HFFc6 (cell line): Measurements from ENCODE around the gene MAGEA9. TPM values are rescaled to one million over a fixed set of nuclear protein-coding genes. Genes with fewer than 3 reads are reported as not detected.
"Not testable (repeated sequence)": the region's sequence is repeated elsewhere in the genome, so short reads cannot be mapped to it uniquely, and the experiment has no call there.

Source experiments
- DNase-seq: peaks from one replicate; pipeline ENCODE4 v3.0.0-alpha.2; 2018
- H3K27ac Mint-ChIP-seq: 2 replicates; pipeline ENCODE4 v1.8.0; 2020; ENCODE audit warnings: mild to moderate bottlenecking, mixed read lengths
- H3K27me3 Mint-ChIP-seq: 2 replicates; pipeline ENCODE4 v1.8.0; 2021; ENCODE audit warnings: mild to moderate bottlenecking, moderate library complexity, mixed read lengths; ENCODE audit not compliant: insufficient read depth
- H3K36me3 Mint-ChIP-seq: 2 replicates; pipeline ENCODE4 v1.8.0; 2021; ENCODE audit warnings: low read depth, mixed read lengths
- H3K4me1 Mint-ChIP-seq: 2 replicates; pipeline ENCODE4 v1.8.0; 2020; ENCODE audit warnings: low read depth, mixed read lengths
- H3K4me3 Mint-ChIP-seq: 2 replicates; pipeline ENCODE4 v1.8.0; 2020; ENCODE audit warnings: mild to moderate bottlenecking, moderate library complexity, mixed read lengths
- H3K9me3 Mint-ChIP-seq: 2 replicates; pipeline ENCODE4 v1.8.0; 2020; ENCODE audit warnings: mild to moderate bottlenecking, mixed read lengths
- total RNA-seq, 6 experiments: library from RNA; stranded (reverse); fragmentation: NEBNext Ultra II Directional; extraction: Animal tissue kit (Norgen Biotek cat#: 25700); gene quantifications; 2 replicates in 1 of 6; 3 replicates in 5 of 6; pipeline ENCODE4 v1.2.3, GENCODE V29; 2021
- TF ChIP-seq, protein P1 (sequence below): fragments of 200-600 bp; sonication (generic); IDR thresholded peaks from 2 replicates; pipeline ENCODE4 v1.5.0; 2021; ENCODE audit warnings: antibody characterized with exemption, mild to moderate bottlenecking

MAGEA9 gene
- total RNA-seq, 6 experiments from 2014 or later, result not detected

DNA sequence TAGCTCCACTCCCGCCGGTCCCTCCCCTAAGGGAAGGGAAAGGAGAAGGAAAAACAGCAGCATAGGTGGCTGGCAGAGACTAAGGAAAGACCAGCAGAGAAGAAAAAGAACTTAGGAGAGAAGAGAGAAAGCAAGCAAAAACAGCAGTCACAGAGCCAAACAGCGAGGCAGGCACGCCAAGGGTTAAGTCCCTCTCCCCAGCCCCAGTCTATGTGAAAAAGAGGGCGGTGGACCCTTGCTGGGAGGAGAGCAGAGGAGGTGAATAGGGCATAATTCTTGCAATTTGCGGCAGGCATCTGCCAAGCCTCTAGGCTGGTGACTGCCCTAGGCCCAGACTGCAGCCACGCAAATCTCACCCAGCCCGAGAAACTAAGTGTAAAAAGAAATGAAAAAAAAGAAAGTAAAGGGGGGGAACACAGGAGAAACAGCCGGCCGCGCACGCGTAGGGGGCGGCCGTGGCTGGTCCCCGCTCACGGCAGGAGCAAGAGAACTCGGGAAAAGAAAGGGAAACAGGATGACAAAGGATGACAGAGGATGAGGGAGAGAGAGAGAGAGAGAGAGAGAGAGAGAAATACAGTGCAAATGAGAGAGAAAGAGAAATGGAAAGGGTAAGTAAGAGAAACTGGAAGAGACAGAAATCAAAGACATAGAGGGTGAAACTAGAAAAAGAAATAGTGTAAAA is 48.6 kb downstream of the MAGEA9 start:
- H3K4me3 Mint-ChIP-seq, result peak overlapping the region; percentile 91
- TF ChIP-seq, protein P1, sequence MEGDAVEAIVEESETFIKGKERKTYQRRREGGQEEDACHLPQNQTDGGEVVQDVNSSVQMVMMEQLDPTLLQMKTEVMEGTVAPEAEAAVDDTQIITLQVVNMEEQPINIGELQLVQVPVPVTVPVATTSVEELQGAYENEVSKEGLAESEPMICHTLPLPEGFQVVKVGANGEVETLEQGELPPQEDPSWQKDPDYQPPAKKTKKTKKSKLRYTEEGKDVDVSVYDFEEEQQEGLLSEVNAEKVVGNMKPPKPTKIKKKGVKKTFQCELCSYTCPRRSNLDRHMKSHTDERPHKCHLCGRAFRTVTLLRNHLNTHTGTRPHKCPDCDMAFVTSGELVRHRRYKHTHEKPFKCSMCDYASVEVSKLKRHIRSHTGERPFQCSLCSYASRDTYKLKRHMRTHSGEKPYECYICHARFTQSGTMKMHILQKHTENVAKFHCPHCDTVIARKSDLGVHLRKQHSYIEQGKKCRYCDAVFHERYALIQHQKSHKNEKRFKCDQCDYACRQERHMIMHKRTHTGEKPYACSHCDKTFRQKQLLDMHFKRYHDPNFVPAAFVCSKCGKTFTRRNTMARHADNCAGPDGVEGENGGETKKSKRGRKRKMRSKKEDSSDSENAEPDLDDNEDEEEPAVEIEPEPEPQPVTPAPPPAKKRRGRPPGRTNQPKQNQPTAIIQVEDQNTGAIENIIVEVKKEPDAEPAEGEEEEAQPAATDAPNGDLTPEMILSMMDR, result no peak
- H3K36me3 Mint-ChIP-seq, result no peaks in the 10 kb centered on the region
- H3K9me3 Mint-ChIP-seq, result no peaks in the 10 kb centered on the region
- peak overlapping the region; percentile 88 for H3K27ac Mint-ChIP-seq
- peaks cover 20% of the 10 kb centered on the region for H3K4me1 Mint-ChIP-seq
- peaks cover 4% of the 10 kb centered on the region for H3K27me3 Mint-ChIP-seq
- DNase-seq, result peak; percentile 1

DNA sequence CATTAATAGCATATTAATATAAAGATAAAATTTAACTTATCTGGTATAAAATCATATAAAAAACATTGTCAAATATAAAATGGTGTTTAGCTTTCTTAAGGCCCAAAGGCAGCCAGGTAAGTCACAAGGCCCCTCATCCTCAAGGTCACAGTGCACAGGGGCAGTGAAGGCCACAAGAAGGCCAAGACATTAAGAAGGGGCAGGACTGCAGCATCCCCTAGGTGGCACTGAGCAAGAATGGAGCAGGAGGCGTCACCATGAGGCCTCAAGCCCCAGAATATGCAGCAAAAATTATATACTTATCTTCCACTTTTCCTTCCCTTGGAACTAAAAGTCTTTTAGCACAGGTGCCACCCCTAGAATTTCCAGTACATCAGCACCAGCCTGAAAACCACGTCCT is 49.7 kb downstream of the MAGEA9 start:
- no peaks in the 10 kb centered on the region for H3K36me3 Mint-ChIP-seq
- H3K9me3 Mint-ChIP-seq, result no peaks in the 10 kb centered on the region

DNA sequence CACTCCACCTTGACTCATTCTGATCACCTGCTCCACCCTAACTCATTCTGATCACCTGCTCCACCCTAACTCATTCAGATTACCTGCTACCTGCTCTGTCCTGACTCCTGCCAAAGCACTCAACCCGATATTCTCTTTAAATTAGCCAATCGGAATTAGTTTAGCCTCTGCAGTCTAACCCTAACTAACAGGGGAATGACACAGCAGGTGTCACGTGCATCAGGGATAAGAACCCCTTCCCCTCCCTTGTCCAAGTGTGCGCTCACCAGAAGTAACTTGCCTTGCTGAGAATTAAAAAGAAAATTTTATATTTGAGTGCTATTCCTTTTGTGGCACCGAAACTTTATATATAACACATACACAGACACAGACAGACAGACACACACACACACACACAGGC is 55.0 kb downstream of the MAGEA9 start:
- H3K4me1 Mint-ChIP-seq, H3K36me3 Mint-ChIP-seq, DNase-seq, H3K9me3 Mint-ChIP-seq, H3K27ac Mint-ChIP-seq, H3K27me3 Mint-ChIP-seq, H3K4me3 Mint-ChIP-seq: not testable (repeated sequence)

More for the DNA sequence above, 49.7 kb downstream of the MAGEA9 start:
- TF ChIP-seq, protein P1, result no peak
- no peak overlapping the region for H3K4me3 Mint-ChIP-seq
- H3K4me1 Mint-ChIP-seq, result peaks cover 20% of the 10 kb centered on the region
- no peak overlapping the region for H3K27ac Mint-ChIP-seq
- DNase-seq, result no peak
- H3K27me3 Mint-ChIP-seq, result peaks cover 4% of the 10 kb centered on the region

DNA sequence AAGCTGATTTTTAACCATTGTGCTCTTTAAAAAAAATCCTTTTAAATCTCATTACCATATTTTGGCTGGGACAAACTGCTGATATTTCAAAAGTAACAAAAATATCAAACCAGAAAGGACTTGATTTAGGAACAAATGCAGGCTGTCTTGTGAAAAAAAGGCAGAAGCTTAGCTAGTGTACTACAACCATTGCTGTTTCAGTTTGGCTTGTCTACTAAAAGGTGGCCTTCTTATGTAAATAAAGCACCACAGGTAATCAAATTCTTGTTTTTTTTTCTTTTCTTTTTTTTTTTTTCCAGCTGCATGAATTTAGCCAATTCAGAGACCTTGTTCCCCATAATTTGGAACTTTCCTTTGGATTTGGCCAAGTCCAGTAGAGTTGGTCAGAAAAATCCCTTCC is 55.4 kb downstream of the MAGEA9 start:
- no peak overlapping the region for H3K4me3 Mint-ChIP-seq
- H3K9me3 Mint-ChIP-seq, result no peaks in the 10 kb centered on the region
- H3K27me3 Mint-ChIP-seq, result peaks cover 2% of the 10 kb centered on the region
- no peaks in the 10 kb centered on the region for H3K36me3 Mint-ChIP-seq
- no peaks in the 10 kb centered on the region for H3K4me1 Mint-ChIP-seq
- no peak overlapping the region for H3K27ac Mint-ChIP-seq
- no peak for DNase-seq
- TF ChIP-seq, protein P1, result no peak

Other genes with a start within 250 kb of the MAGEA9 start
- gene EOLA1, start 240.9 kb upstream of the MAGEA9 start, total RNA-seq, result 10 to 100 TPM; 11.3 to 15.4 (median 13.6) TPM
- not detected for gene HSFX3, start 232.0 kb upstream of the MAGEA9 start, total RNA-seq
- gene MAGEA9B, start 194.5 kb upstream of the MAGEA9 start, total RNA-seq, result not detected
- gene HSFX2, start 186.6 kb upstream of the MAGEA9 start, total RNA-seq, result under 1 TPM in 2 of 6 experiments, not detected in 4; 0.34 to 0.35 TPM
- 10 to 100 TPM; 14.7 to 19.8 (median 16.4) TPM for gene TMEM185A, start 150.1 kb upstream of the MAGEA9 start, total RNA-seq
- under 1 TPM in 4 of 6 experiments, not detected in 2; 0.16 to 0.23 (median 0.20) TPM for gene MAGEA11, start 69.9 kb upstream of the MAGEA9 start, total RNA-seq
- under 1 TPM; 0.26 to 0.88 (median 0.33) TPM for gene HSFX1, start 7.9 kb upstream of the MAGEA9 start, total RNA-seq
- not detected for gene MAGEA8, start 99.3 kb downstream of the MAGEA9 start, total RNA-seq
- not detected for gene HSFX4, start 147.6 kb downstream of the MAGEA9 start, total RNA-seq
- gene EOLA2, start 156.6 kb downstream of the MAGEA9 start, total RNA-seq, result 10 to 100 TPM; 30.1 to 36.7 (median 31.4) TPM